ENCODE data around the gene SPTBN1. TPM values are rescaled to one million over a fixed set of nuclear protein-coding genes. Genes with fewer than 3 reads are reported as not detected.
A peak's percentile ranks its signal among the peaks of the same experiment; 100 is the strongest.

Gene SPTBN1
- total RNA-seq, 1 experiment from 2014 or later, result 204 TPM

GRCh38 chr2:54429811-54430551 lies 26.1 kb upstream of the SPTBN1 start:
- Mint-ChIP-seq H3K9me3 (no peaks in the 10 kb centered on the region), H3K27me3 (ENCODE audit: low read depth) (no peaks in the 10 kb centered on the region), H3K4me3 (no peak overlapping the region), H3K36me3 (no peaks in the 10 kb centered on the region), H3K4me1 (no peaks in the 10 kb centered on the region), H3K27ac (no peak overlapping the region)
- DNase-seq (ENCODE audit: low spot score) (no peak), ATAC-seq (no peak; the same call in 1 of the 2 replicates)
- CTCF ChIA-PET, result no interaction called here
- TF ChIP-seq GTF2I (CRISPR knock-in tag; conservative IDR thresholded peaks at IDR 0.05) (no peak), IRF2 (CRISPR knock-in tag; IDR thresholded peaks at IDR 0.05; ENCODE audit: borderline replicate concordance, low read depth) (no peak), ZBTB21 (CRISPR knock-in tag; IDR thresholded peaks at IDR 0.05; ENCODE audit: borderline replicate concordance) (no peak), USF1 (CRISPR knock-in tag; IDR thresholded peaks at IDR 0.05) (peak; percentile 51; the same call in 1 of the 2 replicates), NR1H2 (CRISPR knock-in tag; IDR thresholded peaks at IDR 0.05) (no peak), NFYB (CRISPR knock-in tag; conservative IDR thresholded peaks at IDR 0.05; ENCODE audit: low read depth) (peak; percentile 32), ETV6 (CRISPR knock-in tag; IDR thresholded peaks at IDR 0.05) (no peak), USF2 (CRISPR knock-in tag; IDR thresholded peaks at IDR 0.05) (peak; percentile 72)
- POLR2A ChIA-PET, result no interaction called here

- Mint-ChIP-seq H3K4me3 (no peak overlapping the region), H3K36me3 (no peaks in the 10 kb centered on the region), H3K9me3 (no peaks in the 10 kb centered on the region), H3K27me3 (ENCODE audit: low read depth) (no peaks in the 10 kb centered on the region), H3K27ac (no peak overlapping the region), H3K4me1 (no peaks in the 10 kb centered on the region)
- DNase-seq (ENCODE audit: low spot score) (no peak), ATAC-seq (no peak)
- POLR2A ChIA-PET, result no interaction called here
- no peak for TF ChIP-seq NR3C1 (CRISPR knock-in tag; conservative IDR thresholded peaks at IDR 0.05; ENCODE audit: low read depth)
- TF ChIP-seq MXD4 (CRISPR knock-in tag; IDR thresholded peaks at IDR 0.05; ENCODE audit: borderline replicate concordance), result no peak
- TF ChIP-seq CREB1 (CRISPR knock-in tag; IDR thresholded peaks at IDR 0.05), result no peak
- no peak for TF ChIP-seq ZSCAN18 (CRISPR knock-in tag; IDR thresholded peaks at IDR 0.05)
- no peak for TF ChIP-seq JAZF1 (CRISPR knock-in tag; IDR thresholded peaks at IDR 0.05)
- no peak for TF ChIP-seq ATF3 (CRISPR knock-in tag; conservative IDR thresholded peaks at IDR 0.05)
- no peak for TF ChIP-seq ARID4B (CRISPR knock-in tag; IDR thresholded peaks at IDR 0.05; ENCODE audit: borderline replicate concordance)
- TF ChIP-seq PREB (CRISPR knock-in tag; IDR thresholded peaks at IDR 0.05; ENCODE audit: borderline replicate concordance), result no peak
- TF ChIP-seq OVOL2 (CRISPR knock-in tag; IDR thresholded peaks at IDR 0.05; ENCODE audit: borderline replicate concordance), result no peak
- no peak for TF ChIP-seq ZNF416 (CRISPR knock-in tag; IDR thresholded peaks at IDR 0.05)
- TF ChIP-seq ATF1 (CRISPR knock-in tag; IDR thresholded peaks at IDR 0.05), result no peak
- no peak for TF ChIP-seq FOXP4 (CRISPR knock-in tag; IDR thresholded peaks at IDR 0.05)
- TF ChIP-seq ZNF317 (CRISPR knock-in tag; IDR thresholded peaks at IDR 0.05; ENCODE audit: borderline replicate concordance, low read depth), result no peak
- CTCF ChIA-PET, result no interaction called here
These were observed 25.5 kb upstream of the SPTBN1 start for GRCh38 chr2:54430649-54431048.

Data from WTC11 (cell line).